Ishikawa (cell line): ENCODE results near the gene DAGLB.

ENCODE experiments used
- CREB1 ChIP-seq: IDR thresholded peaks from 2 replicates; pipeline ENCODE4 v1.6.1; 2012; ENCODE audit warnings: low read depth
- EGR1 ChIP-seq: IDR thresholded peaks from 2 replicates; pipeline ENCODE4 v1.6.1; 2012
- EP300 ChIP-seq: IDR thresholded peaks from 2 replicates; pipeline ENCODE4 v1.6.1; 2012; ENCODE audit warnings: borderline replicate concordance
- FOXM1 ChIP-seq: IDR thresholded peaks from 2 replicates; pipeline ENCODE4 v1.6.1; 2012; ENCODE audit warnings: low read depth, borderline replicate concordance
- RAD21 ChIP-seq: IDR thresholded peaks from 2 replicates; pipeline ENCODE4 v1.6.1; 2012; ENCODE audit warnings: low read depth
- REST ChIP-seq: IDR thresholded peaks from 2 replicates; pipeline ENCODE4 v1.6.1; 2012; ENCODE audit warnings: low read depth, mild to moderate bottlenecking
- USF1 ChIP-seq: IDR thresholded peaks from 2 replicates; pipeline ENCODE4 v1.6.1; 2012
- YY1 ChIP-seq: IDR thresholded peaks from 2 replicates; pipeline ENCODE4 v1.6.1; 2012; ENCODE audit warnings: low read depth
- ZBTB7A ChIP-seq: IDR thresholded peaks from 2 replicates; pipeline ENCODE4 v1.6.1; 2012; ENCODE audit warnings: low read depth
- TF ChIP-seq, protein P1 (sequence below): IDR thresholded peaks from 2 replicates; pipeline ENCODE4 v1.6.1; 2012

DNA sequence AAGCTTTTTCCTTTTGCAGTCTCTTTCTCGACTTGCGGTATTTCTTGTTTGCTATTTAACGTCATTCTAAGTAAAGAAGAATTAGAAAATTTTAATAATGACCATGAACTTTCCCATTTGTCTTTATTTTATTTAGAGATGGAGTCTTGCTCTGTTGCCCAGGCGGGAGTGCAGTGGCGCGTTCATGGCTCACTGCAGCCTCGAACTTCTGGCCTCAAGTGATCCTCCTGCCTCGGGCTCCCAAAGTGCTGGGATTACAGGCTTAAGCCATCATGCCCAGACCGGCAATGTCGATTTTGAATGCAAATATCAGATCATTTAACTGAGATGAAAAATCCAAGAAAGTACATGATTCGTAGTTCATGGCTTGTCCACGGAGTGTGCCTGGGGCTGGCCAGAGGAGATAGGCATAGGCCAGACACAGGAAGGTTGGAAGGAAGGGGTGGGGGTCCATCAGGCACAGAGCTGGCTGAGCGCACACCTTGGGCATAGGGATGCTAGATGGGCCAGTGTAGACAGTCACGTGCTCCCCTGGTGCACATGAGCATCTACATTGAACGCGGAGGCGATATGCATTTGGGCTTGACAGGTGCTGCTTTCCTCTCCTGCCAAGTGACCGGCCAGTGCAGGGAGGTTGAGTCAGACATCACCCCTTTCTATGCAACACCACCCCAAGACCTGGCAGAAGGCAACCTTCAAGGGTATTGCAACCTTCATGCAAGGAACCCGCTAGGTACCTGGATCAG lies 38.9 kb upstream of the DAGLB start:
- TF ChIP-seq, protein P1, sequence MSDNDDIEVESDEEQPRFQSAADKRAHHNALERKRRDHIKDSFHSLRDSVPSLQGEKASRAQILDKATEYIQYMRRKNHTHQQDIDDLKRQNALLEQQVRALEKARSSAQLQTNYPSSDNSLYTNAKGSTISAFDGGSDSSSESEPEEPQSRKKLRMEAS: no peak
- TF ChIP-seq USF1 (no peak), EP300 (no peak), CREB1 (no peak), YY1 (no peak), ZBTB7A (no peak), FOXM1 (no peak), RAD21 (no peak), EGR1 (no peak), REST (no peak)
